Activated CD8-positive, alpha-beta T cell treated with anti-CD3 and anti-CD28 coated beads for 36 hours (primary cell): Measurements from ENCODE around the gene CYLD. TPM values are rescaled to one million over a fixed set of nuclear protein-coding genes. Genes with fewer than 3 reads are reported as not detected.

ENCODE experiments used
- ATAC-seq: fragments of 200-7000 bp; cut with Tn5 transposase; one replicate; pipeline ENCODE4 v1.10.0; 2021; ENCODE audit warnings: mild to moderate bottlenecking, moderate library complexity
- CTCF ChIA-PET: fragments of 350-600 bp; sonication (Branson Sonifier 250); formaldehyde crosslinking; loops from one replicate; lab custom pipeline; 2021; ENCODE audit warnings: antibody characterized with exemption; lab: Charles Lee
- POLR2A ChIA-PET: fragments of 350-600 bp; sonication (Branson Sonifier 250); formaldehyde crosslinking; loops from one replicate; lab custom pipeline; 2021; ENCODE audit warnings: antibody characterized with exemption; lab: Charles Lee
- DNase-seq: peaks from one replicate; pipeline ENCODE4 v3.0.0-alpha.2; 2020
- H3K27ac Mint-ChIP-seq: one replicate; pipeline ENCODE4 v1.8.0; 2021; ENCODE audit warnings: mild to moderate bottlenecking, mixed read lengths
- H3K27me3 Mint-ChIP-seq: one replicate; pipeline ENCODE4 v1.8.0; 2021; ENCODE audit warnings: mixed read lengths
- H3K36me3 Mint-ChIP-seq: one replicate; pipeline ENCODE4 v1.8.0; 2021; ENCODE audit warnings: low read depth, mixed read lengths
- H3K4me1 Mint-ChIP-seq: one replicate; pipeline ENCODE4 v1.8.0; 2021; ENCODE audit warnings: low read depth, mixed read lengths
- H3K4me3 Mint-ChIP-seq: one replicate; pipeline ENCODE4 v1.8.0; 2021; ENCODE audit warnings: mild to moderate bottlenecking, moderate library complexity, mixed read lengths
- H3K9me3 Mint-ChIP-seq: one replicate; pipeline ENCODE4 v1.8.0; 2021; ENCODE audit warnings: mixed read lengths
- CTCF ChIP-seq: fragments of 200-600 bp; IDR thresholded peaks from one replicate; pipeline ENCODE4 v1.8.0; 2022; ENCODE audit warnings: antibody characterized with exemption, mild to moderate bottlenecking
- intact Hi-C: fragments of 100-400 bp; cut with micrococcal nuclease; formaldehyde crosslinking; loops from one replicate; pipeline ENCODE4 v1.10.0; 2022
- total RNA-seq, 2 experiments: library from RNA; stranded (reverse); gene quantifications; one replicate each; pipeline ENCODE4 v1.2.3, GENCODE V29; 2021

CYLD gene
- total RNA-seq, 2 experiments from 2014 or later = 86.4 to 94.4 TPM

- H3K4me3 Mint-ChIP-seq = no peak overlapping the region
- peaks cover 1% of the 10 kb centered on the region for H3K27me3 Mint-ChIP-seq
- ChIA-PET CTCF (interaction anchor here (1.0 to 4.8 kb wide), 5 partner anchors 10 to 295 kb away, joined by 3 to 32 read pairs (median 6); no protein-coding TSS in a partner anchor), POLR2A (no interaction called here)
- H3K4me1 Mint-ChIP-seq = peaks cover 3% of the 10 kb centered on the region
- H3K9me3 Mint-ChIP-seq = no peaks in the 10 kb centered on the region
- ATAC-seq (no peak), DNase-seq (no peak)
- intact Hi-C loops = no loop called here
- no peak overlapping the region for H3K27ac Mint-ChIP-seq
- no peak for TF ChIP-seq CTCF
- no peaks in the 10 kb centered on the region for H3K36me3 Mint-ChIP-seq
Measured at GRCh38 chr16:50812046-50812445, 70.2 kb downstream of the CYLD start.

DNA sequence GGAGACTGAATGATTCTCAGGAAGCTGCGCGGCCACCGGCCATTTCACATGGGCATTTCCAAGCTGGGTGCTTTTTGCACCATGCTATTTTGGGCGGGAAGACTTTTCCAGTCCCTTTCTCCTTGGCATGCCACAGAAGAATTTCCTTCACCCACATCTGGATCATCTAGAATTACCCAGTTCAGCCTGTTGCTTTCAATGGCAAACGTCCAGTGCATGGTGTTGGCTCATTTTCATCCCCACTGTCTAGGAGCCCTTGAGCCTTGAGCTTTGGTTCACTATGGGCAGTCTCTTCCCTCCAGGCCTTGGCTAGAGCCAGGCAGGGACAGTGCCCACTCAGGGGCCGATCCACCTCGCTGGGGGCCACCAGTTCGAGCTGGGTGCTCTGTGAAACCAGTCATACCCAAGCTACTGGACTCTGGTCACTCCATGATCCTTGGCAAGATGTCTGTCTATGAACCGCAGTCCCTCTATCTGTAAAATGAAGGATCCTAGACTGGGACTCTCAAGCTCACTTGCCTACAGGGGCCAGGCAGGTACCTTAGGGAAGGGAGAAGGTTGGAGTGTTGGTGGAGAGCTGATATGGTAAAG, 71.1 kb downstream of the CYLD start:
- ChIA-PET POLR2A (no interaction called here), CTCF (interaction anchor here (1.1 to 4.8 kb wide), 3 partner anchors 141 to 296 kb away, joined by 3 to 32 read pairs (median 6); no protein-coding TSS in a partner anchor)
- ATAC-seq = no peak
- intact Hi-C loops = no loop called here
- H3K9me3 Mint-ChIP-seq = no peaks in the 10 kb centered on the region
- H3K4me1 Mint-ChIP-seq = peaks cover 3% of the 10 kb centered on the region
- DNase-seq = no peak
- TF ChIP-seq CTCF = no peak
- no peak overlapping the region for H3K27ac Mint-ChIP-seq
- H3K27me3 Mint-ChIP-seq = peaks cover 1% of the 10 kb centered on the region
- H3K36me3 Mint-ChIP-seq = no peaks in the 10 kb centered on the region
- no peak overlapping the region for H3K4me3 Mint-ChIP-seq

DNA sequence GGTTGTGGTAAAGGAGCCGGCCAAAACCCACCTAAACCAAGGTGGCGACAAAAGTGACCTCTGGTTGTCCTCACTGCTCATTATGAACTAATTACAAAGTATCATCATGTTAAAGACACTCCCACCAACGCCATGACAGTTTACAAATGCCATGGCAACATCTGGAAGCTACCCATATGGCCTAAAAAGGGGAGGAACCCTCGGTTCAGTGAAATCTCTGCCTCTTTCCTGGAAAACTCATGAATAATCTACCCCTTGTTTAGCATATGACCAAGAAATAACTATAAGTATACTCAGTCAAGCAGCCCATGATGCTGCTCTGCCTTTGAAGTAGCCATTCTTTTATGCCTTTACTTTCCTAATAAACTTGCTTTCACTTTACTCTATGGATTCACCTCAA, 72.2 kb downstream of the CYLD start:
- CTCF ChIA-PET = interaction anchor here (1.4 to 4.8 kb wide), 4 partner anchors 8 to 147 kb away, joined by 5 to 32 read pairs (median 14); no protein-coding TSS in a partner anchor
- POLR2A ChIA-PET = no interaction called here
- Mint-ChIP-seq H3K27me3 (peaks cover 1% of the 10 kb centered on the region), H3K27ac (no peak overlapping the region), H3K4me3 (no peak overlapping the region), H3K36me3 (no peaks in the 10 kb centered on the region), H3K4me1 (peaks cover 3% of the 10 kb centered on the region), H3K9me3 (no peaks in the 10 kb centered on the region)
- intact Hi-C loops = no loop called here
- peak; percentile 37 for ATAC-seq
- no peak for DNase-seq
- TF ChIP-seq CTCF = no peak

GRCh38 chr16:50814541-50814940, 72.7 kb downstream of the CYLD start:
- Mint-ChIP-seq H3K4me3 (no peak overlapping the region), H3K9me3 (no peaks in the 10 kb centered on the region), H3K4me1 (peaks cover 3% of the 10 kb centered on the region), H3K27ac (no peak overlapping the region), H3K27me3 (peaks cover 1% of the 10 kb centered on the region), H3K36me3 (no peaks in the 10 kb centered on the region)
- CTCF ChIA-PET = interaction anchor here (1.1 to 2.1 kb wide), 3 partner anchors 8 to 139 kb away, joined by 3 to 21 read pairs (median 5); no protein-coding TSS in a partner anchor
- ATAC-seq (peak; percentile 17), DNase-seq (no peak)
- intact Hi-C loops = no loop called here
- TF ChIP-seq CTCF = no peak
- POLR2A ChIA-PET = no interaction called here

- Mint-ChIP-seq H3K4me1 (no peaks in the 10 kb centered on the region), H3K4me3 (no peak overlapping the region), H3K27ac (no peak overlapping the region), H3K27me3 (peaks cover 1% of the 10 kb centered on the region), H3K36me3 (no peaks in the 10 kb centered on the region), H3K9me3 (no peaks in the 10 kb centered on the region)
- no peak for TF ChIP-seq CTCF
- no peak for DNase-seq
- no peak for ATAC-seq
- intact Hi-C loops = no loop called here
- ChIA-PET POLR2A (no interaction called here), CTCF (interaction anchor here (1.1 to 2.1 kb wide), 3 partner anchors 9 to 140 kb away, joined by 3 to 21 read pairs (median 5); no protein-coding TSS in a partner anchor)
Measured at GRCh38 chr16:50815382-50815781, 73.5 kb downstream of the CYLD start.
